Panc1 (cell line): ENCODE results near the gene FANCB. TPM values are rescaled to one million over a fixed set of nuclear protein-coding genes. Genes with fewer than 3 reads are reported as not detected.

Source experiments
- ATAC-seq: fragments of 200-7000 bp; cut with Tn5 transposase; 2 replicates; pipeline ENCODE4 v1.9.1; 2020; ENCODE audit warnings: mild to moderate bottlenecking, moderate library complexity
- BruUV-seq: library from RNA; stranded (reverse); fragments of 400-500 nt; replicated peaks from 2 replicates; lab custom pipeline; 2021; lab: Mats Ljungman, UMichigan
- CTCF ChIA-PET: fragments of 300-600 bp; sonication (Branson Sonifier 250); formaldehyde crosslinking; loops from one replicate; lab custom pipeline; 2022; ENCODE audit warnings: antibody characterized with exemption; lab: Charles Lee
- POLR2A ChIA-PET: fragments of 300-600 bp; sonication (Branson Sonifier 250); formaldehyde crosslinking; loops from one replicate; lab custom pipeline; 2022; ENCODE audit warnings: antibody characterized with exemption; lab: Charles Lee
- DNase-seq: peaks from one replicate; pipeline ENCODE4 v3.0.0-alpha.2; 2010; ENCODE audit warnings: low read depth, low spot score
- H3K27ac ChIP-seq: 2 replicates; pipeline ENCODE4 v1.5.1; 2011; ENCODE audit warnings: mild to moderate bottlenecking, low read length, inconsistent platforms
- H3K27me3 ChIP-seq: fragments of 200-500 bp; sonication (Bioruptor generic); 2 replicates; pipeline ENCODE4 v1.6.0; 2014; ENCODE audit warnings: low read length, inconsistent platforms; ENCODE audit not compliant: control insufficient read depth, insufficient read depth
- H3K36me3 ChIP-seq: fragments of 200-500 bp; sonication (Bioruptor generic); 2 replicates; pipeline ENCODE4 v1.5.1; 2014; ENCODE audit warnings: inconsistent platforms, mild to moderate bottlenecking, low read length, moderate library complexity; ENCODE audit not compliant: control insufficient read depth, insufficient read depth
- H3K4me1 ChIP-seq: 2 replicates; pipeline ENCODE4 v1.5.1; 2011; ENCODE audit warnings: inconsistent platforms, mild to moderate bottlenecking, low read length, moderate library complexity; ENCODE audit not compliant: control insufficient read depth, insufficient read depth
- H3K4me3 ChIP-seq, 2 experiments: 2 replicates each; pipeline ENCODE4 v1.5.1; 2011 to 2012; ENCODE audit warnings: low read depth in 2 of 2, low read length in 2 of 2, mild to moderate bottlenecking in 2 of 2, inconsistent platforms in 1 of 2, moderate library complexity in 1 of 2
- H3K9me3 ChIP-seq: fragments of 200-500 bp; sonication (Bioruptor generic); 2 replicates; pipeline ENCODE4 v1.5.1; 2014; ENCODE audit warnings: low read depth, mild to moderate bottlenecking, inconsistent platforms, low read length, moderate library complexity; ENCODE audit not compliant: control insufficient read depth, insufficient read depth
- POLR2AphosphoS5 ChIP-seq: IDR thresholded peaks from 2 replicates; pipeline ENCODE4 v1.6.1; 2012; ENCODE audit warnings: mild to moderate bottlenecking, low read depth, low read length, moderate library complexity
- REST ChIP-seq, 2 experiments: IDR thresholded peaks; 2 replicates each; pipeline ENCODE4 v1.6.1; 2011 to 2012; ENCODE audit warnings: low read depth in 2 of 2, control low read depth in 1 of 2, low read length in 1 of 2, mild to moderate bottlenecking in 1 of 2, moderate library complexity in 1 of 2; ENCODE audit not compliant: insufficient read depth in 1 of 2
- SIN3A ChIP-seq: IDR thresholded peaks from 2 replicates; pipeline ENCODE4 v1.6.1; 2012; ENCODE audit warnings: low read depth, mild to moderate bottlenecking, low read length, moderate library complexity, borderline replicate concordance; ENCODE audit not compliant: insufficient read depth
- TCF7L2 ChIP-seq: IDR thresholded peaks from 2 replicates; pipeline ENCODE4 v1.6.1; 2011; ENCODE audit warnings: mild to moderate bottlenecking, low read depth, low read length, inconsistent platforms
- in situ Hi-C: cut with HindIII; loops from 2 replicates; pipeline ENCODE4 v1.10.0; 2016; ENCODE audit warnings: low sequenced_read_pairs, low pct_unique_long_range_greater_than_20kb
- intact Hi-C: fragments of 100-400 bp; cut with micrococcal nuclease; formaldehyde crosslinking; loops from one replicate; pipeline ENCODE4 v1.10.0; 2022; ENCODE audit not compliant: unreplicated experiment
- total RNA-seq: library from RNA; stranded (reverse); gene quantifications from one replicate; pipeline ENCODE4 v1.2.1, GENCODE V29; 2021; ENCODE audit not compliant: unreplicated experiment
- TF ChIP-seq, protein P1 (sequence below): fragments of 450-650 bp; IDR thresholded peaks from 2 replicates; pipeline ENCODE4 v1.5.1; 2017; ENCODE audit warnings: mild to moderate bottlenecking

Gene FANCB
- total RNA-seq, 1 experiment from 2014 or later: 4.8 TPM

GRCh38 chrX:14873676-14874049, 794 bp upstream of the FANCB start:
- no peaks in the 10 kb centered on the region for H3K36me3 ChIP-seq
- ATAC-seq: no peak
- DNase-seq: no peak
- H3K27ac ChIP-seq: peak overlapping the region; percentile 72
- ChIA-PET CTCF (no interaction called here), POLR2A (no interaction called here)
- no peaks in the 10 kb centered on the region for H3K9me3 ChIP-seq
- peak overlapping the region; percentile 68 to 87 for H3K4me3 ChIP-seq
- BruUV-seq: TSS peak; percentile 81
- H3K27me3 ChIP-seq: no peaks in the 10 kb centered on the region
- in situ Hi-C loops: no loop called here
- TF ChIP-seq REST (IDR thresholded peaks at IDR 0.05; ENCODE audit: insufficient read depth in 1 of 2, low read depth in 2 of 2, low read length in 1 of 2) (no peak), POLR2AphosphoS5 (no peak), TCF7L2 (no peak), SIN3A (no peak)
- TF ChIP-seq, protein P1, sequence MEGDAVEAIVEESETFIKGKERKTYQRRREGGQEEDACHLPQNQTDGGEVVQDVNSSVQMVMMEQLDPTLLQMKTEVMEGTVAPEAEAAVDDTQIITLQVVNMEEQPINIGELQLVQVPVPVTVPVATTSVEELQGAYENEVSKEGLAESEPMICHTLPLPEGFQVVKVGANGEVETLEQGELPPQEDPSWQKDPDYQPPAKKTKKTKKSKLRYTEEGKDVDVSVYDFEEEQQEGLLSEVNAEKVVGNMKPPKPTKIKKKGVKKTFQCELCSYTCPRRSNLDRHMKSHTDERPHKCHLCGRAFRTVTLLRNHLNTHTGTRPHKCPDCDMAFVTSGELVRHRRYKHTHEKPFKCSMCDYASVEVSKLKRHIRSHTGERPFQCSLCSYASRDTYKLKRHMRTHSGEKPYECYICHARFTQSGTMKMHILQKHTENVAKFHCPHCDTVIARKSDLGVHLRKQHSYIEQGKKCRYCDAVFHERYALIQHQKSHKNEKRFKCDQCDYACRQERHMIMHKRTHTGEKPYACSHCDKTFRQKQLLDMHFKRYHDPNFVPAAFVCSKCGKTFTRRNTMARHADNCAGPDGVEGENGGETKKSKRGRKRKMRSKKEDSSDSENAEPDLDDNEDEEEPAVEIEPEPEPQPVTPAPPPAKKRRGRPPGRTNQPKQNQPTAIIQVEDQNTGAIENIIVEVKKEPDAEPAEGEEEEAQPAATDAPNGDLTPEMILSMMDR: no peak
- no peaks in the 10 kb centered on the region for H3K4me1 ChIP-seq
- intact Hi-C loops: no loop called here

GRCh38 chrX:14872355-14872754, 514 bp downstream of the FANCB start:
- ATAC-seq (no peak), DNase-seq (no peak)
- Histone ChIP-seq H3K4me1 (no peaks in the 10 kb centered on the region), H3K36me3 (no peaks in the 10 kb centered on the region), H3K27ac (peak overlapping the region; percentile 66; the same call in 1 of the 2 replicates), H3K27me3 (no peaks in the 10 kb centered on the region), H3K9me3 (no peaks in the 10 kb centered on the region), H3K4me3 (peak overlapping the region; percentile 60 to 73)
- no TSS peak for BruUV-seq
- intact Hi-C loops (no loop called here), in situ Hi-C loops (no loop called here)
- ChIA-PET CTCF (no interaction called here), POLR2A (no interaction called here)
- TF ChIP-seq SIN3A: no peak
- TF ChIP-seq REST (IDR thresholded peaks at IDR 0.05; ENCODE audit: insufficient read depth in 1 of 2, low read depth in 2 of 2, low read length in 1 of 2): no peak
- no peak for TF ChIP-seq POLR2AphosphoS5
- no peak for TF ChIP-seq TCF7L2
- TF ChIP-seq, protein P1: no peak
